NCI-H1048 (cell line): ENCODE measurements around the gene TEX44.

ENCODE experiments used
- DNase-seq: peaks from one replicate; lab custom pipeline; 2025; lab: John Stamatoyannopoulos, UW

TEX44 gene

GRCh38 chr2:231605607-231606091 lies 13.0 kb downstream of the TEX44 start:
- no peak for DNase-seq

DNA sequence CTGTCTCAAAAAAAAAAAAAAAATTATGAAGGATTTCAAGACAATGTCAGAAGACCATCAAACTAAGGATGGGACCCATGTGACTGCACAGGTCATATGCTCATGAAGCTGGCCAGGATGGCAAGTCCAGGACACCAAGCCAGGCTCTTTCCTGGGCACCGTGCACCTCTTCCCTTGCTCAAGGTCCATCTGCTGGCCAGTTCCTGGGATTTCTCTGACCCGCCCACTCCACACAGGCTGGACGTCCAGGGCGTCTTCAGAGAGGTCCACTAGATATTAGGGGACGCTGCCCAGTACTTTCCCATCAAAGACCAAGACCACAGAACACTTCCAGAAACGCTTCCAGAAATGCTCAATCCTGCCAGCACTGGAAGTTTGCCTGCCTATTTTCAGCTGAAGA lies 14.3 kb downstream of the TEX44 start:
- no peak for DNase-seq

- DNase-seq, result no peak
Measured at GRCh38 chr2:231611273-231612108, 18.8 kb downstream of the TEX44 start.

DNA sequence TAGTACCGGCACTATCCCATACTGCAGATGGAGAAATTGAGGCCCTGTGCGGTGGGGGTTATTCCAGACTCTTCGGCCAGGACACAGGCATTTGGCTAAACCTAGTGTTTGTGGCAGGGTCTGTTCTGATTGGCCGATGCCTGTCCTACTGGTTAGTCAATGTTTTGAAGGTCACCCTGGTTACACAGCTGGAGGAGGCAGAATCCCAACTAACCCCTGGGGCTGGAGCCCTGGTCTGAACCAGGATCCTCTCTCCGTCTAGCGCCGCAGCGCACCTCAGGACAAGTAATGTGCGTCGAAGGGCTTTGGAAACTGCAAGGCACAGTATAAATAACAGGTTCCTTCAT lies 19.4 kb downstream of the TEX44 start:
- DNase-seq, result no peak

DNA sequence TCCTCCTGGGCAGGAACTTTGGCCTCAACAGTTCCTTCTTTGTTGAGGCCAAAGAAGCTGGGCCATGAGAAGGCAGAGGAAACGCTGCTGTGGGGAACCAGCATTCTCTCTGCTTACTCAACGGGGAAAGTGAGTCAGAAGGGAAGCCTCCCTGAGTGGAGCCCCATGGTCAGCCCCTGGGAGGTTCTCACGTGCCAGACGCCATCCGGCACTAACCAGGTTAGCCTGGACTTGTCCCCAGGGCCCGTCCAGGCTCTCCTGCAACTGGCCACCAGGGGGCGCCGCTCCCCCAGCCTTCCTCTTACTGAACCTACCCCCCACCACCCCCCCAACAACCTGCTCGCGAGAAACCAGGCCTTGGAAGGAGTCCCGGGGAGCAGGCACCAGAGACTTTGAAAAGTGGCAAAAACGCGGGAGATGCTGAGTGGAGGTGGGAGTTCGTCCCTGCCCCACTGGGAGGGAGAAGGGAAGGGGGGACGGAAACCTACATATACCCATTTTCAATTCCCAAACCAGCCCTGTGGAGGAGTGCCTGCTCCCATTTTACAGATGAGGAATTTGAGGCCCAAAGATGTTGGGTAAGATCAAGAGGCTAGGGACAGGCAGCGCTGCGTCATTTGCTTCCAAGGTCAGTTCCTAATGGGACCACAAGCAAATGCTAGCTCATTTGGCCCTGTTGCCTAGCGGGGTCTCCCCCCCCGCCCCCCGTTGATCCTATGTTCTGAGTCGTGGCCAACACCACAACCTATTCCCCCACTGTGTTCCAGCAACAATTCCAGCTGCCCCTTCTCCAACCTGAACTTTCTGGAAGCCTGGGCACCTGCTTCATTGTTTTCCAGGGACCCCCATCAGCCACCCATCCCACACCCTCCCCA lies 20.0 kb downstream of the TEX44 start:
- DNase-seq, result peak; percentile 66

DNA sequence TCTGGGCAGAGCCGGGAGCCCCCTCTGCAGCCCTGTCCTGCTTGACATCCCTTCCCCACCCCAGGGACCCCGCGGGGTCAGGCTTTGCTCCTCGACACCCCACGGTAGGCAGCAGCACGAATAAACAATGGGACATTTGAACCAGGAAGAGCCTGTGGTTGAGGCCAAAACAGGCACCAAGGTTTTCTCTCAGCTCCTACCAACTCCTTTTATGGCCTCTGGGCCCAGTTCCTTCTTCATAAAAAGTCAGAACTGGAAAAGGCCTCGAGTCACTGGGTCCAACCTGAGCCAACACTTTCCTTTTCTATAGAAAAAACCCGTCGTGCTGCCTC lies 20.6 kb downstream of the TEX44 start:
- no peak for DNase-seq

DNA sequence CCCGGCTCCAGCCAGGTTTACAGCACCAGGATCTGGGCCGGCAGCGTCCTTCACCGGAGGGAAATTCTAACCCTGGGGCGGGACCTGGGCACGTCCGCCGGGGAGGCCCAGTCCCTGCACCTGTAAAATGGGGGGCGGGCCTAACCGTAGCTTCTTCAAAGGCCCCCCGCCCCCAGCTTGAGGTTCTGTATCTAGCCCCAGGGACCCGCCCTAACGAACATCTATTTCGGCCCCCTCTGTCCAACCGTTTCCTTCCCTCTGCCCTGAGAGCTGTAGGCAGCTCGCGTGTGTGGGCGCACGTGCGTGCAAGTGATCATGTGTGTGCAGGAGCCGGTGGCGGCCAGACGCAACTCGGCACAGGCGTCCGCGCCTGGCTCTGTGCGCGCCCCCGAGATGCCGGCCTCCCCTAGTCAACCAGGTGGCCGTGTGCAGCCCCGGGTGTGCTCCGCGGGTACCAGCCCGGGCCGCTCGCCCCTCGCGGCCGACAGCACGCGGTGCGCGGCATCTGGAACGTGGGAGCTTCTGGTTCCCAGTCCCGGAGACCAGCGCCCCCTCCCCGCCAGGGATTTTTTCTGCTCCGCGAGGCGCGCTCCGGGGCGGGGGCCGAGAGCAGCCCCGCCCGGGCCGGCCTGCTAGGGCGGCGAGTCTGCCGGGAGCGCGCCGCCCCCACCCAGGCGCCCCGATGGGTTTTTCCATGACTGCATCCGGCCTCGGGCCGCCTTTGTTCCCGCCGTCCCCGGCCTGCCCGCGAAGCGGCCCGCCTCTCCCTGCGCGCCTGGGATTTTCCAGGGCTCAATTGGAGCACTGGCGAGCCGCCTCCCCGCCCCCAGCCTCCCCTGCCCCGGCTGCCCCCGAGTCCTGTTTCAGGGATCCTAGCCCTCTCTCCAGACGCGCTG lies 21.2 kb downstream of the TEX44 start:
- DNase-seq, result peak; percentile 49

DNA sequence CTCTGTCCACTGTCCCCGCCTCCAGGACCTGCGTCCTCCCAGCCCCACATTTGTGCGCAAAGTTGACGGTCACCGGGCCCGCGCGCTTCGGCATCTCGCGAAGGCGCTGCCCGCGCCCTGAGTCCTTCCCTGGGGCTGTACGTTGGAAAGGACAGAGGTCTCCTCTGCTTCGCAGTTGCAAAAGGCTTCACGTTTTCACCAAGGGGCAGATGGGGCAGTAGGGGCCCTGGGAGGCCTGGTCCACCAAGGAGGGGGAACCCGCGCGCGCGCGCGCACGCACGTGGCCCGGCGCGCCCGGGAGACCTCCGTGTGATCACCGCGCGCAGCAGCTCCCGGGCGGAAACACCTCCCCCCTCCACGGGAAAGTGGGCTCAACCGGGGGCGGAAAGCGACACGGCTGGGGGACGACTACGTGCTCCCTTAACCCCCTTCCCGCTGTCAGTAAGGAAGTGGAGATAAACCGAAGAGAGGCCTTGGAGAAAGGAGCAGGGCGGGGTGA lies 21.9 kb downstream of the TEX44 start:
- DNase-seq, result no peak

GRCh38 chr2:231615058-231615671 lies 22.5 kb downstream of the TEX44 start:
- DNase-seq, result no peak

DNA sequence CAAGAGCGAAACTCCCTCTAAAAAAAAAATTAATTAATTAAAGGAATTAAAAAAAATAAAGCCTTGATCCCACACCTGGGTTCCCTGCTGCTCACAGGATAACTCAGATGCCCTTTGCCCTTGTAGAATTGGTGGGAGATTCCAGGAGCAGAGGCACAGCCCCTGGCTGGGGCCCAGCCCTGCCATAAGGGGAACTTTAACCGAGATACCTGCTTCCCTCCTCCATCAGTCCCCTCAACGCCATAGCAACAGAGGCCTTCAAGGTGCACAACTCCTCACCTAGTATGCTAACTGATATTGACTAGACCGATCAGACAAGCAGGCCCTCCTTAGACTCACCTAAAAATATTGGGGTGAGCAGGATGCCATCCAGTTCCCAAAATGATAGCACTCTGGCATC lies 23.6 kb downstream of the TEX44 start:
- DNase-seq, result no peak

GRCh38 chr2:231617059-231617926 lies 24.6 kb downstream of the TEX44 start:
- no peak for DNase-seq

GRCh38 chr2:231621051-231621879 lies 28.6 kb downstream of the TEX44 start:
- no peak for DNase-seq

DNA sequence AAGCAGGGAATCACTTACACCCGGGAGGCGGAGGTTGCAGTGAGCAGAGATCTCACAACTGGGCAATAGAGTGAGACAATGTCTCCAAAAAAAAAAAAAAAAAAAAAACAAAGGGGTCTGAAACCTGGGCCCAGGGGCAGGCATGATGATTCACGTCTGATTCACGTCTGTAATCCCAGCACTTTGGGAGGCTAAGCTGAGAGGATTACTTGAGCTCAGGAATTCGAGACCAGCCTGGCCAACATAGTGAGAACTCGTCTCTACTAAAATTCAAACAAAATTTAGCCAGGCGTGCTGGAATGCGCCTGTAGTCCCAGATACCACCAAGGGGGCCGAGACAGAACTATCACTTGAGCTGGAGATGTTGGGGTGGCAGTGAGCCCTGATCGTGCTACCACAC lies 30.3 kb downstream of the TEX44 start:
- no peak for DNase-seq

DNA sequence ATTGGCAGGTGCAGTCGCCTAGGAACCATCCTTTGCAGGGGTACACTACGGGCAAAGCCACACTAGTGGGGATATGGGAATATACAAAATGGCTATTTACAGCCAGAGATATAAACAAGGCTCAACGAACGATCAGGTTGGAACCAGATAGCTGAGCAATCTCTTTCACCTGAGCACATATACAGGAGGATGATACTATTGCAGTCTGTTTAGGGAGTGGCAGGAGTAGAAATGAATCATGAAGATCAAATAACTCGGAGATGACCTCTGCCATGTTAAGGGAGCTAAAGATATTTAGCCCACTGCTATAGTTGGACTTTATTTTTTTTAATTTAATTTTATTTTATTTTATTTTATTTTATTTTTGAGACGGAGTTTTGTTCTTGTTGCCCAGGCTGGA lies 33.8 kb downstream of the TEX44 start:
- DNase-seq, result no peak

- DNase-seq, result no peak
Measured at GRCh38 chr2:231627384-231628120, 34.9 kb downstream of the TEX44 start.

GRCh38 chr2:231632559-231633142 lies 40.0 kb downstream of the TEX44 start:
- DNase-seq, result no peak

- DNase-seq, result no peak
Measured at GRCh38 chr2:231633241-231633976, 40.7 kb downstream of the TEX44 start.

GRCh38 chr2:231634412-231634811 lies 41.7 kb downstream of the TEX44 start:
- DNase-seq, result no peak
